ENCODE measurements around the gene ZFP90. TPM values are rescaled to one million over a fixed set of nuclear protein-coding genes. Genes with fewer than 3 reads are reported as not detected.

Gene ZFP90
- total RNA-seq, 1 experiment from 2014 or later = 12.8 TPM

GRCh38 chr16:68535331-68535730, 3.8 kb upstream of the ZFP90 start:
- Histone ChIP-seq H4K5ac (ENCODE audit: insufficient read length, low read depth, low read length) (no peak overlapping the region), H3K79me1 (ENCODE audit: insufficient read depth, low read depth, low read length, poor library complexity, severe bottlenecking) (no peaks in the 10 kb centered on the region), H3K9ac (ENCODE audit: extremely low read depth, insufficient read length, low read length) (no peak overlapping the region), H3K4ac (ENCODE audit: low read depth, low read length) (no peak overlapping the region), H2AFZ (ENCODE audit: low read length) (no peak overlapping the region), H3K4me2 (ENCODE audit: insufficient read depth, insufficient read length, low read length) (no peak overlapping the region), H2BK15ac (ENCODE audit: low read depth, low read length) (no peak overlapping the region), H3K27ac (ENCODE audit: insufficient read length, low read depth, low read length) (no peak overlapping the region), H4K20me1 (ENCODE audit: control insufficient read depth, insufficient read depth, insufficient read length) (no peaks in the 10 kb centered on the region), H3K27me3 (ENCODE audit: insufficient read depth, low read length) (peaks cover 4% of the 10 kb centered on the region; the same call in 1 of the 2 replicates), H2BK12ac (ENCODE audit: insufficient read length, low read depth, low read length) (no peak overlapping the region), H2AK5ac (ENCODE audit: insufficient read length, low read length) (no peak overlapping the region), H3K4me1 (ENCODE audit: insufficient read depth, low read length) (no peaks in the 10 kb centered on the region), H3K23ac (ENCODE audit: insufficient read length, low read depth, low read length) (no peak overlapping the region), H3K9me3 (ENCODE audit: control insufficient read depth, low read depth, low read length) (no peaks in the 10 kb centered on the region), H2BK5ac (ENCODE audit: insufficient read length, low read length) (no peak overlapping the region), H2BK120ac (ENCODE audit: low read depth, low read length, poor library complexity, severe bottlenecking) (no peak overlapping the region), H3K23me2 (ENCODE audit: insufficient read length, low read depth, low read length, poor library complexity, severe bottlenecking) (peaks cover 10% of the 10 kb centered on the region), H3K14ac (ENCODE audit: insufficient read depth, low read length) (no peak overlapping the region), H3K79me2 (ENCODE audit: insufficient read depth, low read length) (no peaks in the 10 kb centered on the region), H3K56ac (ENCODE audit: insufficient read length, low read depth, low read length) (no peak overlapping the region), H3T11ph (ENCODE audit: low read length) (no peak overlapping the region), H4K91ac (ENCODE audit: insufficient read length, low read depth, low read length) (no peak overlapping the region), H4K8ac (replicated peaks; ENCODE audit: insufficient read length, low read depth, low read length) (no peak overlapping the region), H2BK20ac (ENCODE audit: low read depth, low read length, poor library complexity, severe bottlenecking) (no peak overlapping the region), H3K18ac (ENCODE audit: insufficient read length, low read depth, low read length) (no peak overlapping the region)
- DNase-seq = no peak
- Mint-ChIP-seq H3K27me3 (ENCODE audit: low read depth) (peaks cover 20% of the 10 kb centered on the region), H3K4me1 (peaks cover 10 to 21% of the 10 kb centered on the region in 2 experiments), H3K36me3 (ENCODE audit: insufficient read depth in 1 of 3, low read depth in 3 of 3) (peaks cover 19 to 21% (median 20%) of the 10 kb centered on the region in 3 experiments), H3K27ac (no peak overlapping the region), H3K4me3 (no peak overlapping the region), H3K9me3 (peaks cover 12 to 17% of the 10 kb centered on the region in 2 experiments)
- no peak for TF ChIP-seq CTCF (conservative IDR thresholded peaks at IDR 0.05)
- WGBS (ENCODE audit: extremely low coverage, insufficient read length, low lambda C conversion rate) = no CpG with 5 or more reads among the region's 1 CpG

All from H9 (cell line).